B cell (primary cell): ENCODE data around the gene OR9G4.

Experiments
- CTCF ChIP-seq: fragments of 200-600 bp; IDR thresholded peaks from one replicate; pipeline ENCODE4 v1.8.0; 2022; ENCODE audit warnings: antibody characterized with exemption, mild to moderate bottlenecking
- EZH2 ChIP-seq: IDR thresholded peaks from 2 replicates; pipeline ENCODE4 v1.6.1; 2012; ENCODE audit warnings: borderline replicate concordance, low read depth, mild to moderate bottlenecking, moderate library complexity, low read length; ENCODE audit not compliant: insufficient read depth, poor library complexity, severe bottlenecking

GRCh38 chr11:56750190-56750589 lies 1.7 kb upstream of the OR9G4 start:
- TF ChIP-seq CTCF: no peak
- TF ChIP-seq EZH2: no peak
